IgD-negative memory B cell (primary cell): ENCODE measurements around the gene GLI2. TPM values are rescaled to one million over a fixed set of nuclear protein-coding genes. Genes with fewer than 3 reads are reported as not detected.

Experiments
- H3K27ac Mint-ChIP-seq, 3 donors: one replicate each; pipeline ENCODE4 v1.8.0; 2020 to 2022; ENCODE audit warnings: mild to moderate bottlenecking in 3 of 3, mixed read lengths in 3 of 3, moderate library complexity in 1 of 3
- H3K27me3 Mint-ChIP-seq: one replicate; pipeline ENCODE4 v1.8.0; 2021; ENCODE audit warnings: mixed read lengths
- H3K36me3 Mint-ChIP-seq: one replicate; pipeline ENCODE4 v1.8.0; 2020; ENCODE audit warnings: mild to moderate bottlenecking, mixed read lengths
- H3K4me1 Mint-ChIP-seq, 3 donors: one replicate each; pipeline ENCODE4 v1.8.0; 2020 to 2022; ENCODE audit warnings: mixed read lengths in 3 of 3, mild to moderate bottlenecking in 1 of 3
- H3K4me3 Mint-ChIP-seq, 4 donors: one replicate each; pipeline ENCODE4 v1.8.0; 2020 to 2022; ENCODE audit warnings: mild to moderate bottlenecking in 4 of 4, mixed read lengths in 4 of 4, moderate library complexity in 3 of 4
- H3K9me3 Mint-ChIP-seq, 3 donors: one replicate each; pipeline ENCODE4 v1.8.0; 2020 to 2021; ENCODE audit warnings: mixed read lengths in 3 of 3, mild to moderate bottlenecking in 1 of 3
- polyA plus RNA-seq: library from polyadenylated mRNA; unstranded; fragments of 300-500 nt; fragmentation: Illumina TruSeq; gene quantifications from one replicate; pipeline ENCODE4 v1.2.3, GENCODE V29; 2021

Gene GLI2
- polyA plus RNA-seq, 1 donor from 2014 or later: not detected

GRCh38 chr2:120750488-120751210 lies 15.0 kb downstream of the GLI2 start:
- H3K9me3 Mint-ChIP-seq: peaks cover 0 to 4% (median 2%) of the 10 kb centered on the region in 3 donors
- no peak overlapping the region for H3K27ac Mint-ChIP-seq
- peaks cover 5% of the 10 kb centered on the region for H3K27me3 Mint-ChIP-seq
- no peaks in the 10 kb centered on the region for H3K4me1 Mint-ChIP-seq
- H3K36me3 Mint-ChIP-seq: no peaks in the 10 kb centered on the region
- H3K4me3 Mint-ChIP-seq: no peak overlapping the region

GRCh38 chr2:120751553-120751952 lies 15.9 kb downstream of the GLI2 start:
- Mint-ChIP-seq H3K4me1 (no peaks in the 10 kb centered on the region), H3K27ac (no peak overlapping the region), H3K9me3 (peaks cover 0 to 4% (median 2%) of the 10 kb centered on the region in 3 donors), H3K36me3 (no peaks in the 10 kb centered on the region), H3K4me3 (no peak overlapping the region), H3K27me3 (peaks cover 5% of the 10 kb centered on the region)

GRCh38 chr2:120754067-120754960 lies 18.6 kb downstream of the GLI2 start:
- peaks cover 0 to 6% (median 3%) of the 10 kb centered on the region in 3 donors for H3K9me3 Mint-ChIP-seq
- no peaks in the 10 kb centered on the region for H3K36me3 Mint-ChIP-seq
- no peaks in the 10 kb centered on the region for H3K4me1 Mint-ChIP-seq
- H3K4me3 Mint-ChIP-seq: no peak overlapping the region
- H3K27ac Mint-ChIP-seq: no peak overlapping the region
- H3K27me3 Mint-ChIP-seq: peaks cover 4% of the 10 kb centered on the region

GRCh38 chr2:120758181-120759144 lies 22.8 kb downstream of the GLI2 start:
- Mint-ChIP-seq H3K4me1 (no peaks in the 10 kb centered on the region), H3K27me3 (peaks cover 7% of the 10 kb centered on the region), H3K9me3 (peaks cover 0 to 6% (median 3%) of the 10 kb centered on the region in 3 donors)

GRCh38 chr2:120759543-120760331 lies 24.1 kb downstream of the GLI2 start:
- Mint-ChIP-seq H3K4me3 (no peak overlapping the region), H3K9me3 (peaks cover 0 to 4% (median 0%) of the 10 kb centered on the region in 3 donors), H3K27me3 (peaks cover 6% of the 10 kb centered on the region), H3K36me3 (no peaks in the 10 kb centered on the region), H3K4me1 (no peaks in the 10 kb centered on the region), H3K27ac (no peak overlapping the region)

More at GRCh38 chr2:120758181-120759144, 22.8 kb downstream of the GLI2 start:
- no peak overlapping the region for H3K27ac Mint-ChIP-seq
- no peak overlapping the region for H3K4me3 Mint-ChIP-seq
- no peaks in the 10 kb centered on the region for H3K36me3 Mint-ChIP-seq

GRCh38 chr2:120760446-120761135 lies 24.9 kb downstream of the GLI2 start:
- Mint-ChIP-seq H3K27ac (no peak overlapping the region), H3K36me3 (no peaks in the 10 kb centered on the region), H3K4me1 (no peaks in the 10 kb centered on the region), H3K4me3 (no peak overlapping the region), H3K27me3 (peaks cover 6% of the 10 kb centered on the region), H3K9me3 (peaks cover 0 to 4% (median 0%) of the 10 kb centered on the region in 3 donors)

GRCh38 chr2:120761164-120761861 lies 25.6 kb downstream of the GLI2 start:
- no peaks in the 10 kb centered on the region for H3K4me1 Mint-ChIP-seq
- H3K4me3 Mint-ChIP-seq: no peak overlapping the region

GRCh38 chr2:120761911-120762310 lies 26.2 kb downstream of the GLI2 start:
- no peaks in the 10 kb centered on the region for H3K36me3 Mint-ChIP-seq
- no peak overlapping the region for H3K4me3 Mint-ChIP-seq
- H3K27ac Mint-ChIP-seq: no peak overlapping the region
- H3K4me1 Mint-ChIP-seq: no peaks in the 10 kb centered on the region
- peaks cover 6% of the 10 kb centered on the region for H3K27me3 Mint-ChIP-seq
- H3K9me3 Mint-ChIP-seq: peaks cover 0 to under 1% (median 0%) of the 10 kb centered on the region in 3 donors

More at GRCh38 chr2:120761164-120761861, 25.6 kb downstream of the GLI2 start:
- H3K27me3 Mint-ChIP-seq: peaks cover 6% of the 10 kb centered on the region
- no peak overlapping the region for H3K27ac Mint-ChIP-seq
- H3K36me3 Mint-ChIP-seq: no peaks in the 10 kb centered on the region
- H3K9me3 Mint-ChIP-seq: peaks cover 0 to 4% (median 0%) of the 10 kb centered on the region in 3 donors

GRCh38 chr2:120762341-120763061 lies 26.8 kb downstream of the GLI2 start:
- Mint-ChIP-seq H3K4me3 (no peak overlapping the region), H3K27me3 (peaks cover 6% of the 10 kb centered on the region), H3K9me3 (no peaks in the 10 kb centered on the region), H3K27ac (no peak overlapping the region), H3K36me3 (no peaks in the 10 kb centered on the region), H3K4me1 (no peaks in the 10 kb centered on the region)

- H3K36me3 Mint-ChIP-seq: no peaks in the 10 kb centered on the region
- H3K9me3 Mint-ChIP-seq: no peaks in the 10 kb centered on the region
- peaks cover 3% of the 10 kb centered on the region for H3K27me3 Mint-ChIP-seq
- no peak overlapping the region for H3K27ac Mint-ChIP-seq
- H3K4me3 Mint-ChIP-seq: no peak overlapping the region
- no peaks in the 10 kb centered on the region for H3K4me1 Mint-ChIP-seq
These were observed 27.8 kb downstream of the GLI2 start for GRCh38 chr2:120763508-120763907.

GRCh38 chr2:120763931-120764330 lies 28.3 kb downstream of the GLI2 start:
- Mint-ChIP-seq H3K27ac (no peak overlapping the region), H3K4me1 (no peaks in the 10 kb centered on the region), H3K4me3 (no peak overlapping the region), H3K27me3 (peaks cover 3% of the 10 kb centered on the region), H3K36me3 (no peaks in the 10 kb centered on the region), H3K9me3 (no peaks in the 10 kb centered on the region)

- H3K4me1 Mint-ChIP-seq: no peaks in the 10 kb centered on the region
- H3K27ac Mint-ChIP-seq: no peak overlapping the region
- H3K4me3 Mint-ChIP-seq: no peak overlapping the region
- no peaks in the 10 kb centered on the region for H3K9me3 Mint-ChIP-seq
- peaks cover 5% of the 10 kb centered on the region for H3K27me3 Mint-ChIP-seq
- no peaks in the 10 kb centered on the region for H3K36me3 Mint-ChIP-seq
These were observed 28.8 kb downstream of the GLI2 start for GRCh38 chr2:120764492-120764891.
